ENCODE results near the gene EFHD2. TPM values are rescaled to one million over a fixed set of nuclear protein-coding genes. Genes with fewer than 3 reads are reported as not detected.

Gene EFHD2, protein sequence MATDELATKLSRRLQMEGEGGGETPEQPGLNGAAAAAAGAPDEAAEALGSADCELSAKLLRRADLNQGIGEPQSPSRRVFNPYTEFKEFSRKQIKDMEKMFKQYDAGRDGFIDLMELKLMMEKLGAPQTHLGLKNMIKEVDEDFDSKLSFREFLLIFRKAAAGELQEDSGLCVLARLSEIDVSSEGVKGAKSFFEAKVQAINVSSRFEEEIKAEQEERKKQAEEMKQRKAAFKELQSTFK
- 10 to 100 TPM; 41.2 to 67.2 (median 65.3) TPM for total RNA-seq (2021; fragmentation: NEBNext Ultra II Directional; extraction: Animal tissue kit (Norgen Biotek cat#: 25700))
- long read RNA-seq, partial matches to known transcripts = 1 of 6 reads
- long read RNA-seq, other reads (novel, unspliced or antisense) = 4 of 6 reads

DNA sequence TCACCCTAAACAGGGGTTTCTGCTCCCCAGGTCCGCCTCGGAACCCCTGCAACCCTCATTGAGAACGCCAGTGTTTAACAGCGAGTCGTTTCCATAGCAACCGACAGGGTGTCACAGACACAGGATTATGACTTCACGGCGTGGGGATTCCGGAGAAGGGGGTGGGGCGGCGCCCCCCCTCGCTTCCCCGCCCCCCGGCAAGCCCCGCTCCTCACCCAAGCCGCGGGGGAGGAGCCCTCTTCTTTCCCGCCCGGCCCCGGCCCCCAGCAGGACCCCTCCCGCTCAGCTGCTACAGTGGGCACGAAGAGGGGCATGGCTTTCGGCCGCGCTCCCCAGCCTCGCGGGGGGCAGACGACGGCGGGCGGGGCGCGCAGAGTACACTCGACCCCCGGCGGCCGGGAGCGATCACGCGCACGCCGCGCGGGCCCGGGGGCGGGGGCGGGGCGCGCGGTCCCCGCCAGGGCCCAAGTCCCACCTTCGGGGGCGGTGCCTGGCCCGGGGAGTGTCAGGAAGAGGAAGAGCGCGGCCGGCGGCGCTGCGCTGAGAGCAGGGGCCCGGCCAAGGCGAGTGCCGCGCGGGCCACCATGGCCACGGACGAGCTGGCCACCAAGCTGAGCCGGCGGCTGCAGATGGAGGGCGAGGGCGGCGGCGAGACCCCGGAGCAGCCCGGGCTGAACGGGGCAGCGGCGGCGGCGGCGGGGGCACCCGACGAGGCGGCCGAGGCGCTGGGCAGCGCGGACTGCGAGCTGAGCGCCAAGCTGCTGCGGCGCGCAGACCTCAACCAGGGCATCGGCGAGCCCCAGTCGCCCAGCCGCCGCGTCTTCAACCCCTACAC lies at the start of gene EFHD2:
EFHD2 (plus strand) TSS at position 501 of the 835 bp plus-strand sequence; CDS start at position 585, 84 bp downstream.
- H3K4me1 Mint-ChIP-seq (ENCODE audit: low read depth) = peaks cover 43% of the 10 kb centered on the region
- peak within 1 kb of the TSS; percentile 90 for H3K4me3 Mint-ChIP-seq
- peak; percentile 77 for DNase-seq

DNA sequence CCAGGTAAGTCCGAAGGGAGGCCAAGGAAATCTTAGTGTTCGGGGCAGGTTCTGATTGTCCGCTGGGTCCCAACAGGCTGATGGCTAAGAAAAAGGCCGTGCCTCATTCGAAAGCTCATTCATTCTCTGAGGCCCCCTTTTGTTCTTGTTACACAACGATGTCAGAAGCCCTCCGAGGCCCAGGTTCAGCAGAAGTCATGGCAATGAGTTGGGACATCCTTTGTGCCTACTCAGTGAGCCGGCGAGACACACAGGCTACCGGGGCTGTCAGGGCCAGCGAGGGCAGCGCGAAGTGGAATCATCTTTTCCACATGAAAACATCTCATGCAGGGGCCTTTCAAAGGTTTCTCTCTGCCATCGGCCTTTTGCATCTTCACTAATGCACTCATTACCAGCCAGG lies 49.0 kb upstream of the EFHD2 start:
- no peak overlapping the region for H3K27ac Mint-ChIP-seq
- H3K36me3 Mint-ChIP-seq (ENCODE audit: low read depth) = no peaks in the 10 kb centered on the region
- H3K27me3 Mint-ChIP-seq (ENCODE audit: insufficient read depth) = peaks cover 8% of the 10 kb centered on the region
- no peak overlapping the region for H3K4me3 Mint-ChIP-seq
- no peak for TF ChIP-seq CTCF (IDR thresholded peaks at IDR 0.05)
- H3K4me1 Mint-ChIP-seq (ENCODE audit: low read depth) = peaks cover 24% of the 10 kb centered on the region
- no peaks in the 10 kb centered on the region for H3K9me3 Mint-ChIP-seq
- no peak for DNase-seq

More for the DNA sequence above, at the start of gene EFHD2:
- no peaks in the 10 kb centered on the region for H3K9me3 Mint-ChIP-seq
- peaks cover 2% of the 10 kb centered on the region for H3K27me3 Mint-ChIP-seq (ENCODE audit: insufficient read depth)
- peaks cover 6% of the 10 kb centered on the region for H3K36me3 Mint-ChIP-seq (ENCODE audit: low read depth)
- H3K27ac Mint-ChIP-seq = peak within 1 kb of the TSS; percentile 94
- TF ChIP-seq CTCF (IDR thresholded peaks at IDR 0.05) = peak; percentile 45

GRCh38 chr1:15362096-15362736 lies 47.5 kb upstream of the EFHD2 start:
- no peak overlapping the region for H3K4me3 Mint-ChIP-seq
- no peaks in the 10 kb centered on the region for H3K36me3 Mint-ChIP-seq (ENCODE audit: low read depth)
- peaks cover 9% of the 10 kb centered on the region for H3K4me1 Mint-ChIP-seq (ENCODE audit: low read depth)
- H3K27ac Mint-ChIP-seq = no peak overlapping the region
- no peak for DNase-seq
- peaks cover 8% of the 10 kb centered on the region; the same call in 1 of the 2 replicates for H3K27me3 Mint-ChIP-seq (ENCODE audit: insufficient read depth)
- no peak for TF ChIP-seq CTCF (IDR thresholded peaks at IDR 0.05)
- no peaks in the 10 kb centered on the region for H3K9me3 Mint-ChIP-seq

DNA sequence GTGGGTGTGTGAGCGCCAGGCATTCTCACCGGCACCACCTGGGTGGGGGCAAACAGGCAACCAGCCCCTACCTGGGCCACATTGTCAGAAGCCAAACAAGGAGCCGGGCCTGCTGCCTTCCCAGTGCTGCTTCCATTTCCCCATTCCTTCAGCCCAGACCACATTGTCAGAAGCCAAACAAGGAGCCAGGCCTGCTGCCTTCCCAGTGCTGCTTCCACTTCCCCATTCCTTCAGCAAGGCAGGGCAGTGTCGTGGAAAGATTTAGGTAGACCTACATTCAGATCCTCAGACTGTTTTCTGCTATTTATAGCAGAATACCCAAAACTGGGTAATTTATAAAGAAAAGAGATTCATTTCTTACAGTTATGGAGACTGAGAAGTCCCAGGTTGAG lies 47.0 kb upstream of the EFHD2 start:
- DNase-seq = no peak
- Mint-ChIP-seq H3K27ac (no peak overlapping the region), H3K36me3 (ENCODE audit: low read depth) (no peaks in the 10 kb centered on the region), H3K4me1 (ENCODE audit: low read depth) (peaks cover 7% of the 10 kb centered on the region), H3K27me3 (ENCODE audit: insufficient read depth) (peaks cover 10% of the 10 kb centered on the region; the same call in 1 of the 2 replicates), H3K9me3 (no peaks in the 10 kb centered on the region), H3K4me3 (no peak overlapping the region)
- TF ChIP-seq CTCF (IDR thresholded peaks at IDR 0.05) = no peak

DNA sequence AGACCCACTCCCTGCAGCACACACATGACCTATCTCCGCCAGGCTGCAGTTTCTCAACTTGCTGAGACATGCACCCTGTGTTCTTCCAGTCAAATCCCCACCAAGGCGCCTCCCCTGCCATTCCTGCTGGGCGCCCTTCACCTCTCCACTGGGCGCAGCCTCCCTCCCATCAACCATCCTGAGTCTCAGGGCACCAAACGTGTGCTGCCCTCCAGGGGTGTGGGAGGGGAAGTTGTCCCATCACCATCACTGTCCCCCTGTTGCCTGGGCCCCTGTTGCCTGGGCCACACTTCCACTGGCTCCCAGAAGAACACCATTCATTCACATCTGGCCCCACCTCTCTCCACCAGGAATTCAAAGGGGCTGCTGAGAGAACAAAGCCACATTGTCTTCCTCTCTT lies 44.9 kb upstream of the EFHD2 start:
- no peak overlapping the region for H3K27ac Mint-ChIP-seq
- peaks cover 11% of the 10 kb centered on the region; the same call in 1 of the 2 replicates for H3K27me3 Mint-ChIP-seq (ENCODE audit: insufficient read depth)
- TF ChIP-seq CTCF (IDR thresholded peaks at IDR 0.05) = 0 out of 2 replicates have a peak, but pooled peaks have one; percentile 35
- no peak overlapping the region for H3K4me3 Mint-ChIP-seq
- no peaks in the 10 kb centered on the region for H3K36me3 Mint-ChIP-seq (ENCODE audit: low read depth)
- DNase-seq = no peak
- H3K9me3 Mint-ChIP-seq = no peaks in the 10 kb centered on the region
- H3K4me1 Mint-ChIP-seq (ENCODE audit: low read depth) = peaks cover 11% of the 10 kb centered on the region
